Stimulated activated CD4-positive, alpha-beta T cell treated with anti-CD3 and anti-CD28 coated beads, Interleukin-1b, Interleukin-23, amount 100 ng/mL, for 1 hour (primary cell): ENCODE measurements around the gene TLX1.

Experiments
- DNase-seq, 2 donors: peaks; one replicate each; pipeline ENCODE4 v3.0.0-alpha.2; 2020; ENCODE audit warnings: low read depth in 2 of 2

The TLX1 gene

DNA sequence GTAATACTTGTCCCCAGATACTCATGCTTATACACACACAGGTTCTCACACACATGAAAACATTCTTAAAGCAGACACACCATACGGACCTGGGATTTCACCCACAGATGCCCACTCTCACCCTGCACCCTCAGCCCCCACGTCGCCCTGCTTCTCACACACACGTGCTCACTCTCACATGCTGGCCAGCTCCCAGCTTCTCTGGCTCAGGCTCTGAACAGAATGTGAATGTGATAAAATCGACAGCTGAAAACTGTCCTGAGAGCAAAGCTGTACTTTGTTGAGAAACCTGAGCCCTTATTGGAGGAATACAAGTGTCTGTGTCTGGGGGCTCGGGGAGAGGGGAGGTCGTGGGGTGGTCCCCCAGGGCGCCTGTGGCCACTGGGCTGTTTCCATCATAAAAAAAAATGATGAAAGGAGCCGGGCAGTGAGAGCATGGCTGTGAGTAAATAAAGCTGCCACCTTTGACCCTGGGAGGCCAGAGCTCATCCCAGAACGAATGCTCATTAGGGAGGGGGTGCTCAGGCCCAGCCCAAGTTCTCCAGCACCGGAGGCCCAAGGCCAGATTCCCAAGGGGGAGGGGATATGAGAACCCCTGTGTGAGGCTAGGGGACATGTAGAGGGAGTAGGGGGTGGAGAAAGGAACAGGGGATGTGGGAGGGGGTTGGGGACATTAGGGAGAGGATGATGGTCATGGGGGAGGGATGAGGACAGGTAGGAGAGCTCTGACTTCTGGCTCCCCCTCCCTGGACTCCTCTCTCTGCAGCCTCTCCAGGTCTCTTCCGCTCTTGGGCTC, 18.1 kb upstream of the TLX1 start:
- no peak for DNase-seq

DNA sequence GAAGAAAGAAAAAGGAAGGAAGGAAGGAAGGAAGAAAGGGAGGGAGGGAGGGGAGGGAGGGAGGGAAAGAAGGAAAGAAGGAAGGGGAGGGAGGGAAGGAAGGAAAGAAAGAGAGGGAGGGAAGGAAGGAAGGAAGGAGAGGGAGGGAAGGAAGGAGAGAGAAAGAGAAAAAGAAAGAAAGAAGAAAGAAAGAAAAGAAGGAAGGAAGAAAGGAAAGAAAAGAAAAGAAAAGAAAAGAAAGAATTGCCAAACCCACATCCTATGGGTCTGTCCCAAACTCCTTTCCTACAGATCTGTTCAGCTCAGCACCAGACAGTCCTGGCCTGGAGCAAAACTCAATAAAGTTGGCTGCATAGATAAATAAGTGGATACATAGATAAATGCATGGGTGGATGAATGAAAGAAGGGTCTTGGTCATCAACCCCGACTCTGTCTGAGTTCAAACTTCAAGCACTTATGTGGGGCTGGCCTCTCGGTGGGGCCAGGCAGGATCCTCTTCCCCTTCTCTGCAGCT, 17.2 kb upstream of the TLX1 start:
- DNase-seq = no peak

DNA sequence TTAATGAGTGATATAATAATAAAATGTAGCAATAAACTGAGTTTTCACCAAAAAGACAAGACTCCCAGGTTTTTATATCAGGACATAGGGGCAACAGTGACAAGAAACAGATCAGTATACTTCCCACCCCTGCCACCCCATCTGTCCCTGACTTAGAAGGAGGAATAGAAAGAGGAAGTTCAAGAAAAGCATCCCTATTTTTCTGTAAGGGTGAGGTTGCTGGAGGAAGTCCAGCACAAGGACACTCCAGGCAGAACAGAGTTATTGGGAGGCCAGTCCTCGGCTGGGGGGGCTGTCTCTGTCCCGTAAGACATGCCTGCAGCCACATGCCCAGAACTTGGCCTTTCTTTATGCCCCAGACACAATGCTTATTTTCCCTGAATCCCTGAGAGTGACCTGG, 16.5 kb upstream of the TLX1 start:
- DNase-seq = no peak

DNA sequence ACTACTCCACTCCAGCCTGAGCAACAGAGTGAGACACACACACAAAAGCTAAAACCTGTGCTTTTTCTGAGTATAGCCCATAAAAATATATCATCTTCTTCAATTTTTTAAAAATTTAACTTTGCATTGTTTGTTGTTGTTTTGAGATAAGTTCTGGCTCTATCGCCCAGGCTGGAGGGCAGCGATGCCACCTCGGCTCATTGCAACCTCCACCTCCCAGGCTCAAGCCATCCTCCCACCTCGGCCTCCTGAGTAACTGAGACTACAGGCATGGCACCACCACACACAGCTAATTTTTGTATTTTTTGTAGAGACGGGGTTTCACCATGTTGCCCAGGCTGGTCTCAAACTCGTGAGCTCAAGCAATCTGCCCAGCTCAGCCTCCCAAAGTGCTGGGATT, 14.3 kb upstream of the TLX1 start:
- DNase-seq = no peak

DNA sequence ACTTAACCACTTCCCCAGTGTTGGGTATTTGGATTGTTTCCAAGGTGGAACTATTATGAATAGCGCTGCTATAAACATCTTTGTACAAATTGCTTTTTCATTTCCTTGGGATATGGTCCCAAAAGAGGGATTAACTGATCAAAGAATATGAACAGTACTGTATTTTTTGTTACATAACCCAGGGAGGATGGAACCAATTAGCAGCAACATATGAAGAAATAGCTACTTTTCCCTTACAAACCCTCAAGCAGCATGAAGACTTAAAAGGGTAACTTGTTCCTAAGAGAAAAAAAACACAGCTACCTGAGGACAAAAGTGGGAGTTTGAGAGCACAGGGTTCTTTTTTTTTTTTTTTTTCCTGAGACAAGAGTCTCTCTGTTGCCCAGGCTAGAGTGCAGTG, 13.1 kb upstream of the TLX1 start:
- no peak for DNase-seq

DNA sequence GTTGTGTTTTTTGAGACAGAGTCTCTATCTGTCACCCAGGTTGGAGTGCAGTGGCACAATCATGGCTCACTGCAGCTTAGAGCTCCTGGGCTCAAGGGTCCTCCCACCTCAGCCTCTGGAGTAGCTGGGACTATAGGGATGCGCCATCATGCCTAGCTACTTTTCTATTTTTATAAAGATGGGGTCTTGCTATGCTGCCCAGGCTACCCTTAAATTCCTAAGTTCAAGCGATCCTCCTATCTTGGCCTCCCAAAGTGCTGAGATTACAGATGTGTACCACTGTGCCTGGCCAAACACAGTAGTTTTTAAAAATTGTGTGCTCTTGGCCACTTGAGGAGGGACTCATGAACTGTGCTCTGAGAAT, 10.6 kb upstream of the TLX1 start:
- DNase-seq = no peak

DNA sequence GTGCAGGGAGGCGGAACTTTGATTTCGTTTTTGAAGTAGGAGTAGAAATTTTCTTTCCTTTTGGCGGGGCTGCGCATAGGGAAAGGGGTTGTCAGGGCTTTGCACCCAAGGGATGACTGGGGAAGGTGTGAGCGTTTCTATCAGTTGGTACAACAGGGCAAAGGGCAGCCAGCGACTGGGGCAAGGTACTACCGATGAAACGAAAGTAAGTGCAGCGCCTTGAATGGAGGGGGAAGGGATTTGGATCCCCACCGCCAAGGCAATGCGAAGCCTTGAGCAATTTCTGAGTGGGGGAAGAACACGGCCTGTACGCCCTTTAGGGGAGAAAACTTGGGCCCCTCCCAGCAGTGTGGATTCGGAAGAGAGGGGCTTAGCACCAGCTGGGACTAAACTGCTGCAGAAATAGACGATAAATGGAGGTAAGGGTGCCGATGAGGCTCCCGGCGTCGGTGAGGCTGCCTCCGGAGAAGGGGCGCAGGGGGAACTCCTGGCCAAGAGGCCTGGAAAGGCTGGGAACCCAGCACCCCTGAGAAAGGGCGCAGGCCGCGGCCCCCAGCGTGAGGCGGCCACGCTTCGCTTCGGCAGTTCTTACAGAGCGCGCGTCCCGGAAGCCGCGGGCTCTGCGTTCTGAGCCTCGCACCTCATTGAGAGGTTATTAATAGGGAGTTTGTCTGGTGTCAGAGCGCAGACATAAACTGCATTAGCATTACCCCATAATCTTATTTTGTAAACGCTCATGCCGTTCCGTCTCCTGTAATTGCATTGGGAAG, 10.0 kb upstream of the TLX1 start:
- DNase-seq = no peak

DNA sequence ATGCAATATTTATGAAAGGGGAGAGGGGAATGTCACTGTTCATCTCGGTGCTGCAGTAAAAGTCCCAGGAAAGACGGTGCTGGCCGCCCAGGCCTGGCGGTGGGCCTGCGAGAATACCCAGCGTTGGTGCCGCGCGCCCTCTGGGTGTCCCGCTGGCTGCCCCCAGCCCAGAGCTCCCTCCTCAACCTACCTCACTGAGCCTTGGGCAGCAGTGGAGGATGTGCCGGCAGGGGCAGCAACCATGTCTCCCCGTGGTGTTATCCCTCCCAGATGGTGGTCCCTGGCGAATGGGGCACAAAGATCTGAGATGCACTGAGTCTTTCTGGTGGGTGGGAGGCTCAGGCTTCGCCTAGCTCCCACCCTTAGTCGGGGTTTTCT, 9.5 kb upstream of the TLX1 start:
- no peak for DNase-seq

DNA sequence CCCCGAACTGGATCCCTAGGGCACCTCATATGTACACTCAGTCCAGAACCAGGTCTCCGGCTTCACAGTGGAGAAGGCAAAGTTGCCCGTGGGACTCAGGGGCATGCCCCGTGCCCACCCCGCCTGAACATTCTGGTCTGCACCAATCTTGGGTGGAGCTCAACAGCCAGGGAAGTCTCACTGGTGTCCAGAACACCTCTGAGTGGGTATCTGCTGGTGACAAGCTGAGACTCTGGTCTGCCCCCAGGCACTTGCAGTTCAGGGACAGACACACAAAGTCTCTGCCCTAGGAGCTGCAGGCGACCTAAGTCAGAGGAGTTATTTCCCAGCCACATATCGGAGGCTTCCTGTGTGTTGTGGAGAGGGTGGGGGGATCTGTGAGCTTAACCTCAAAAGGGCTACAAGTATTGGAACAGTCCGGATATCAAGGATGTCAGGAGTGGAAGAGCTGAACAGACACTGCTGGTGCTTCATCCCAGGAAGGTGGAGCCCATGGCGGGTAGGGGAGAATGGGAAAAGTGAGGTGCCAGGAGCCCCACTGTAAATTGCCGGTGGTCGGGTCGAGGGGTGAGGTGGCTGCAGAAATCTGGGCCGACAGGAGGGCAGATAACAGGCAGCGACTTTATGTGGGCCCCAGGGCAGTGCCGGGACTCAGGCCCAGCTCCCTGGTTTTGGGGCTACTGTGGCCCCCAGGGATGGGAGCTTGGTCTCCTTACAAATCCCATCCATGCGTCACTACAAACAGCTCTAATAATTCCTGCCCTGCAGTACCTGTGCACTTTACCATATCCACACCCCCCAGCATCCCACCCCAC, 8.6 kb upstream of the TLX1 start:
- DNase-seq = no peak

DNA sequence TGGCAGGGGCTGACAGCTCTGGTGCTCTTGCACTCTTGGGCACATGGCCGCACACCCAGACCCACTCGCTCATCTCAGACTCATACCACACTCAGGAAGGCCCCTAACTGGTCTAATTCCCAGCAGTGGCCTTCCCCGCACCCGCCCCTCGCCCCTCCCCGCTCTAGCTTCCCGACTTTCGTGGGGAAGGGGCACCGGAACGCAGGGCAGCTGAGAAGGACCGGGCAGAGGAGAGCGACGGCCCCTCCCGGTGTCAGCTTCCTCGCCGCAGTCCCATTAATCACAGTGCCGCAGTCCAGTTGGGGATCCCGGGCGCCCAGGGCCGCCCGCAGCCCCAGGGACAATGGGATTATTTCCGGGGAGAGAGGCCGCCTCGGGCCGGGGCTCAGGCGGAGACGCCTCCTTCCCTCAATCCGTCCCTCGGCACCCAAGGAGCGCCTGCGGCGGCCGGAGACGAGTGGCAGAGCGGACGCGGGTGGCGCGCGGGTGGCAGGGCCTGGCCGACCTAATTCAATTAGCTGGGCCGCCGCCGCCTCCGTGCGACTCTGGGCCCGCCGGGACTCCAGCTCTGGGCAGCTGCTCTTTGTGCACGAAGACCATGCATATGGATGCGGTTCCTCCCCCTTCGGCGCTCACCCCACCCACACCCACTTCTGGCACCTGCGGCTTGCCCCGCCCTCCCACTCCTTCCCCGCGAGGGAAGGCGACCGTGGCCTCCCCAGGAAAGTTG, 7.8 kb upstream of the TLX1 start:
- no peak for DNase-seq

DNA sequence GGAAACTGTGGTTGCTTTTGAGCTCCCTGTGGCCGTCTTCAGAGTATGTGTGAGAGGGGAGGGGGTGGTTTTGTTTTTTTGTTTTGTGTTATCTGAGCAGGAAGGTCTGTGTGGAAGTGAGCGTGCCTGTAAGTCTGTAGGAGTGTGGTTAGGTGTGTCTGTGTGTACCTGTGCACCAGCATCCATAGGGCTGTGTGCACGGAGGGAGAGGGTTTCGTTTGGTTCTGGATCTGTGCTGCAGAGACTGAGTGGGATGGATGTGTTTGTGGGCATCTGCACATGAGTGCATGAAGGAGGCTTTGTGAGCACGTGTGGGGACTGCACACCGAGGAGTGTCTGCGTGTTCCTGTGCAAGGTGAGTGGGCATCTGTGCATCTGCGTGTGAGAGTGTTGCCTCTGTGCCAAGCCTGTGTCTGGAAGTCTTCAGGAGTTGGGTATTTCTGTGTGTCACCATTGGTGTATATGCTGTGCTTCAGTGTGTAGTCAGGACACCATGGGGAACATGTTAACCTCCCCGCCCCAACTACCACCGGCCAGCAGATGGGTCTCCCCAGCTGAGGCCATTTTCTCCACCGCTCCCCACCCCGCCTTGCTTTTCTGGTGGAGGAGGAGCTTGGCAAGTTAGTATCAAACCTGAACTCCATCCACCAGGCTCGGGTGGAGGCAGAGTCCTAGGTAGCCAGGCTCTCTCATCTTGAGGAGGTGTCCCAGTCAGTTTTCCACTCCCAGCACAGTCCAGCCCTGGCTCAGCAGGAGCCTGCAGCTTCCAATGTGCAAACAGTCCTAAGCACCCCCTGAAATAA, 7.1 kb upstream of the TLX1 start:
- no peak for DNase-seq

DNA sequence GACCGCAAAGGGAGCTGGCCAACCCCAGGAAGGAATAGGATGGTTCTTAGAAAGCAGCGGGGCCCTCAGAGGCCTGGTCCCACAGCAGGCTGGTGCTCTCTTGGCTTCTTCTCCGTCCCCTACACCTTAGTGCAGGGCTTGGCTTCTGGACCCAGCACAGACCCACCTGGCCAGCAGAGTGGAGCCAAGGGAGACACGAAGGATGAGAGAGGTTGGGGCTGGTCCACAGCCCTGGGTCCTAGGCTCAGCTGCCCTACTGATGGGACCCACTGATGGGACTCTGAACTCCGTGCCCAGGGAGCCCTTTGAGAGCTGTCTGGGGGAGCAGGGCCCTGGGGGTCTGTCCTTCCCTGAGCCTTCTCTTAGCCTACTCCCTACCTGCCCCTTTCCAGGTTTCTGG, 6.2 kb upstream of the TLX1 start:
- DNase-seq = no peak

DNA sequence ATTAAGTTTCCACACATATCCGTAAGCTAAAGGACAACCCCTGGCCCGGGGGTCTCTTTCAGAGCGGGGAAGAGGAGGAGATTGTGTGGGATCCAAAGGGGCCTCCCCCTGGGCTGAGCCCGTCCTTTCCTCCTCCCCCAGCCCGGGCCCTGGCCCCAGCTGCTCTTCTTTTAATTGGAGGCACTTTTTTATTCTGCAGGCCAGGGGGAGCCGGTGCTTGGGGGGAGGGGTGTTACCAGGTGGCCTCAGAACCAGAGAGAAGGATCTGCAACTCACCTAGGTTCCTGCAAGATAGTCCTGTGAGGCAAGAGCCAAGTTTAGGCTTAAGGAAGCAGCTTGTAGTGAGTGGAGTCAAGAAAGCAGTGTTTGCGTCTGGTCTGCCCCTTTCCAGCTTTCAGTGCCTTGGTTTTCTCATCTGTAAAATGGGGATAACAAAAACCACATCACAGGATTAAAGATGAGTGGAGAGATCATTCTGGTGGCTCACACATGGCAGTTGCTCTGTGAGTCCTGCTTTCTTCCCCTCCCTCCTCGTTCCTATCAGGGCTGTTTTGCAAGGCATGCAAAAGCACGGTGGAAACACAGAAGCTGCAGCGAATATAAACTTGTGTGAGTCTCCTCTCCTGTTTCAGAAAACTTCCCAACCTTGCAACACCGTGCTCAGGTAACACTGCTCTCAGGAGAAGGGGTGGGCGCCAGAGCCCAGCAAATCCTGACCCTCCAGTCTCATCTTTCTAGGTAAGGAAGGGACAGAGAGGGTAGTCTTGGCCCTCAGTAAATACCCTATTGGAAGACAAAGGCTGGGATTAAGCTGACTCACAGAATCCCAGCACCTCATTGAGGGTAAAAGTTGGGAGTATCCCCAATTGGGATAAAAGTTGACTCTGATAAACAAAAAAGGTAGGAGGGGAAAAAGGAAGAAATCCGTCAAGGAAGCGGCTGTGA, 4.1 kb upstream of the TLX1 start:
- no peak for DNase-seq

DNA sequence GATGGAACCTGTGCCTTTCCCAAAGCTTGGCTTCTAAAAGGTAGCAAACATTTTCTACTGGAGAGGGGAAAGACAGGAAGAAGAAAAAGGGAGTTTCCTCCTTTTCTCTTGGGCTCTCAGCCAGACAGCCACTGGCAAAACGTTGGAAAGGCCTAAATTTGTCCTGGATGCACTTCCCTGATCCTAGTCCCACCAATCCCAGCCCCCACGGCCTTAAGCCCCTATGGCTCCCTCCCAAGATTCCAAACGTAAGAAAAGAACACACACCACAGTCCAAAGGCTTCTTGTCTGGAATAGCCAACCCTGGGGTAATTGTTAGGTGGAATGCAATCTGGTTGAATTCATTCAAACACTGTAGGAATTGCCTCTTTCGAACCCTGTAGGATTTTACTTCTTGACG, 959 bp upstream of the TLX1 start:
- DNase-seq = no peak

DNA sequence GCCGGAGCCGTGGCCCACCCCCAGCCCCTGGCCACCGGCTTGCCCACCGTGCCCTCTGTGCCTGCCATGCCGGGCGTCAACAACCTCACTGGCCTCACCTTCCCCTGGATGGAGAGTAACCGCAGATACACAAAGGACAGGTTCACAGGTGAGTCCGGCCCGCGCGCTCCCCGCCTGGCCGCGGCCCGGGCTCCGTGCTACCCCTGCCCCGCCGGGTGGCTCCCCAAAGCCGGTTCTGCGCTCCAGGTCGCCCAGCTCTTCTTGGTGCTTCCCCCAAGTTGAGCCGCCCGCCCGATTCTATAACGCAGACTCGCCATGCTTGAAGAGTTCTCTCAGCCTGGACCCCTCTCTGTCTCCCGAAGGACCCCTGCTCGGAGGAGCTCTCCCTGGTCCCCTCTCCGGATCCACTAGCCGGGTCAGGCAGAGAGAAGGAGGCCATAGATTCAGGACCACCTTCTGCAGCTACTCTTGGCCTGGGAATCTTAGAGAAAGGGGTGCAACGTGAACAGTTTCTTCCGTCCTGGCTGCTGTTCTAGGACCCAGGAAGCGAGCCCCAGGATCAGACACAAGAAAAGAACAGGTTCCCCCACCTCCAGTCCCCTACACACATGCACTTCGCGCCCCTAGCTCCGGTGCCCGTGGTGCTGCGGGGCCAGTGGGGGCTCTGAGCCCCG, 999 bp downstream of the TLX1 start:
- no peak for DNase-seq

DNA sequence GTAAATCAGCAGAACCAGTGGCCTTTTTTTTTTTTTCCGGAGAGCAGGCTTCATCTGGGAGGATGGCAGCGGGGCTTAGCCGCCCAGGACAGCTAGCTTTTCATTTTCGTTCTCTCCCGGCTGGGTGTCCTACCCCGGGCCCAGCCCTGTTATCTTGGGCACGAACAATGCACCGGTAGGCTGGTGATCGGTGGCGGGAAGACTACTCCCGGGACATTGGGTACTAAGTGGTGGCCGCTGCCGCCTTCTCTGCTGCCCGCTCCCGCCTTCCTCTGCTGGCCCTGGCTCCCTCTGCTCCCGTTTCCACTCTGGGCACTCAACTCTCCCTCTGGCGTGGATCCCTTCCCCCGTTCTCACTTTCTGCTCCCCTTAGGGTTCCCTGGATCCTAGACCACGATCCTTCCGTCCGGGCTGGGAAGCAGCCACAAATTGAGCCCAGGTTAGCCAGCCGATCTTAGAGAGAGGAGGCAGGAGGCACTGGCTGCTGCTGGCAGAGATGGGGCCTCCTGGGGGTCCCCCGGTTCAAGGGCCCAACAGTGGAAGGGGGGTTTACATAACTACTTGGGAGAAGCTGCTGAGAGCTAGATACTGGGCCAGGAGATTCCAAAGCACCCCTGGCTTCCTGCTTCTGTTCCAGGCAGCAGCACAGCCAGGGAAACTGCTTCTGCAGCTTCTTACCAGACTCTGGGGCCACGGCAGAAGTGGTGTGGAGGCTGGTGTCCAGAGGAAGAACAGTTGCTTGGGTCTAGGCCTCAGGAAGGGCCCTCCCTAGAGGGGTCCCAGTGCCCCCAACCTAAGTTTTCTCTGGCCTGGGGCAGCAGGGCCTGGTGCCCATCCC, 1.8 kb downstream of the TLX1 start:
- DNase-seq = no peak

DNA sequence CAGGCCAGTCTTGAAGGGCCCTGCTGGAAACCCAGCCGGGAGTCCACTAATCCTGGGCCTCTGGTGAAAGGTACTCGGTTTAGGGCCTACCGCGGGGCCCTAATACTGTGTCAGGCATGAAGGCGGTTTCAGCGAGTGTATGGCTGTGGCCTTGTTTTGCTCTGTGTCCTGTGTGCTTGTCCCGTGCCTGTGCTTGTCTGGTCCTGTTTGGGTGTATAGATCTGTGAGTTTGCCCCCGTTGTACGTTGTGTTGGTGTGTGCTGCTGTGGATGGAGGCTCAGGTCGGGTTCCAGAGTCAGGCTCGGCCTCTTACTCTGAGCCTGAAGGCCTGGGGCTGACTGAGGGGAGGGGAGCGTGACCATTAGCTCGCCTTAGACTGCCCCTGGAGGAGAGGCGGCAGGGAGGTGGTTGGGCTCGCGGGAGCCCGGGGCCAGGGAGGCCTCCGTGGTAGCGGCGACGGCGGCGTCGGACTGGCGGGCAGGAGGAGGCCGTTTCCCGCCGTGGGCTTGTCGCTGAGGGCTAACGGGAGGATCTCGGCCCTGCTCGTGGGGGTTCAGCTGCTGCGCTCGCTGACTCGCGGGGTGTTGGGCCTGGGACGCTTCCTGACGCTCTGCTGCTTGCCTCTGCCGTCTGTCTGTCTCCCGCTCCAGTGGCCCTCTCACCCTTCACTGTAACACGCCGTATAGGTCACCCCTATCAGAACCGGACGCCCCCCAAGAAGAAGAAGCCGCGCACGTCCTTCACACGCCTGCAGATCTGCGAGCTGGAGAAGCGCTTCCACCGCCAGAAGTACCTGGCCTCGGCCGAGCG, 2.6 kb downstream of the TLX1 start:
- DNase-seq = no peak
